AG09319 (cell line): Measurements from ENCODE around the gene PBX2.
"Not testable (repeated sequence)": the region's sequence is repeated elsewhere in the genome, so short reads cannot be mapped to it uniquely, and the experiment has no call there.

ENCODE experiments used
- DNase-seq: peaks from one replicate; pipeline ENCODE4 v3.0.0-alpha.2; 2010; ENCODE audit warnings: low read depth; ENCODE audit errors: extremely low read depth
- CTCF ChIP-seq: IDR thresholded peaks from 2 replicates; pipeline ENCODE4 v1.5.1; 2011; ENCODE audit warnings: low read depth, mild to moderate bottlenecking, inconsistent platforms, low read length, moderate library complexity

The PBX2 gene

GRCh38 chr6:32189742-32190053 is 304 bp downstream of the PBX2 start:
- no peak for DNase-seq
- no peak for TF ChIP-seq CTCF

- DNase-seq = no peak
- TF ChIP-seq CTCF = no peak
These were observed 797 bp downstream of the PBX2 start for GRCh38 chr6:32189069-32189741.

- no peak for DNase-seq
- TF ChIP-seq CTCF = no peak
These were observed 1.5 kb downstream of the PBX2 start for GRCh38 chr6:32188381-32189068.

GRCh38 chr6:32187725-32188380 is 2.1 kb downstream of the PBX2 start:
- DNase-seq = not testable (repeated sequence)

GRCh38 chr6:32187009-32187709 is 2.8 kb downstream of the PBX2 start:
- no peak for DNase-seq
- TF ChIP-seq CTCF = no peak

- DNase-seq = not testable (repeated sequence)
These were observed 3.7 kb downstream of the PBX2 start for GRCh38 chr6:32186151-32186840.

GRCh38 chr6:32185681-32186131 is 4.3 kb downstream of the PBX2 start:
- peak; percentile 65 for DNase-seq

- no peak for DNase-seq
- no peak for TF ChIP-seq CTCF
These were observed 5.8 kb downstream of the PBX2 start, which contains the start of gene AGER for GRCh38 chr6:32184084-32184640. Gene AGER, minus strand, starts transcription at chr6:32184253. Its CDS starts 31 bp downstream, at chr6:32184222.
